ENCODE measurements around the gene MYO1D. TPM values are rescaled to one million over a fixed set of nuclear protein-coding genes. Genes with fewer than 3 reads are reported as not detected.

Gene MYO1D
- total and polyA plus RNA-seq, 11 donors = 3.3 to 15.5 (median 8.9) TPM

GRCh38 chr17:32755045-32755805 lies 121.7 kb downstream of the MYO1D start:
- Histone ChIP-seq H3K27ac (no peak overlapping the region), H3K4me3 (no peak overlapping the region), H3K27me3 (no peaks in the 10 kb centered on the region), H3K36me3 (peaks cover 0 to 32% (median 4%) of the 10 kb centered on the region in 9 donors), H3K4me1 (peaks cover 0 to 5% (median 0%) of the 10 kb centered on the region in 12 donors), H3K9me3 (peaks cover 0 to 3% (median 0%) of the 10 kb centered on the region in 12 donors)
- WGBS, 4 donors = 77 to 84% (median 81%) methylated on average over 7 of the region's 7 CpGs
- ATAC-seq (peak in 3 of 4 donors; percentile 63 to 69 (median 64)), DNase-seq (no peak)
- intact Hi-C loops (cut with DNase I) = loop anchor here in 9 of 10 donors (2.0 to 10.0 kb wide), 7 partner anchors 90 to 294 kb away; no protein-coding TSS in a partner anchor
- TF ChIP-seq, protein P1, sequence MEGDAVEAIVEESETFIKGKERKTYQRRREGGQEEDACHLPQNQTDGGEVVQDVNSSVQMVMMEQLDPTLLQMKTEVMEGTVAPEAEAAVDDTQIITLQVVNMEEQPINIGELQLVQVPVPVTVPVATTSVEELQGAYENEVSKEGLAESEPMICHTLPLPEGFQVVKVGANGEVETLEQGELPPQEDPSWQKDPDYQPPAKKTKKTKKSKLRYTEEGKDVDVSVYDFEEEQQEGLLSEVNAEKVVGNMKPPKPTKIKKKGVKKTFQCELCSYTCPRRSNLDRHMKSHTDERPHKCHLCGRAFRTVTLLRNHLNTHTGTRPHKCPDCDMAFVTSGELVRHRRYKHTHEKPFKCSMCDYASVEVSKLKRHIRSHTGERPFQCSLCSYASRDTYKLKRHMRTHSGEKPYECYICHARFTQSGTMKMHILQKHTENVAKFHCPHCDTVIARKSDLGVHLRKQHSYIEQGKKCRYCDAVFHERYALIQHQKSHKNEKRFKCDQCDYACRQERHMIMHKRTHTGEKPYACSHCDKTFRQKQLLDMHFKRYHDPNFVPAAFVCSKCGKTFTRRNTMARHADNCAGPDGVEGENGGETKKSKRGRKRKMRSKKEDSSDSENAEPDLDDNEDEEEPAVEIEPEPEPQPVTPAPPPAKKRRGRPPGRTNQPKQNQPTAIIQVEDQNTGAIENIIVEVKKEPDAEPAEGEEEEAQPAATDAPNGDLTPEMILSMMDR (IDR thresholded peaks at IDR 0.05) = peak; percentile 16 to 71 (median 53)
- no peak for TF ChIP-seq POLR2A (IDR thresholded peaks at IDR 0.05)

DNA sequence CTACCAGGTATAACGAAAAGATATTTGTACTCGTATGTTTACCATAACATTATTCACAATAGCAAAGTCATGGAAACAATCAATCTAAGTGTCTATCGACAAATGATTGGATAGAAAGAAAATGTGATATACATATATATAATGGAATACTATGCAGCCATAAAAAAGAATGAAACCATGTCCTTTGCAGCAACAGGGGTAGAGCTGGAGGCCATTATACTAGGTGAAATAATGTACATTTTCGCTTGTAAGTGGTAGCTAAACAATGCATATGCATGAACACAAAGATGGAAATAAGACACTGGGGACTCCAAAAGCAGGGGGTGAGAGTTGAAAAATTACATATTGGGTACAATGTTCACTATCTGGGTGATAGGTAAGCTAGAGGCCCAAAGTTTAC lies 124.0 kb downstream of the MYO1D start:
- H3K4me1 ChIP-seq = peaks cover 0 to 5% (median 0%) of the 10 kb centered on the region in 12 donors
- H3K36me3 ChIP-seq = peaks cover 0 to 13% (median 4%) of the 10 kb centered on the region in 9 donors
- ATAC-seq (no peak), DNase-seq (no peak)
- no peak overlapping the region for H3K27ac ChIP-seq
- TF ChIP-seq POLR2A (IDR thresholded peaks at IDR 0.05) = no peak
- TF ChIP-seq, protein P1 (IDR thresholded peaks at IDR 0.05) = no peak
- H3K27me3 ChIP-seq = no peaks in the 10 kb centered on the region
- intact Hi-C loops (cut with DNase I) = loop anchor here in 6 of 10 donors (5.0 to 10.0 kb wide), 6 partner anchors 88 to 291 kb away; partner anchors contain the start of gene CDK5R1 (in 1 of the 6)
- 96 to 98% (median 97%) methylated on average over 4 of the region's 4 CpGs for WGBS, 4 donors
- peaks cover 0 to 3% (median 0%) of the 10 kb centered on the region in 12 donors for H3K9me3 ChIP-seq
- H3K4me3 ChIP-seq = no peak overlapping the region

GRCh38 chr17:32747856-32748255 lies 129.1 kb downstream of the MYO1D start:
- 87 to 93% (median 88%) methylated on average over 2 of the region's 2 CpGs for WGBS, 4 donors
- intact Hi-C loops (cut with DNase I) = no loop called here
- no peak for DNase-seq

DNA sequence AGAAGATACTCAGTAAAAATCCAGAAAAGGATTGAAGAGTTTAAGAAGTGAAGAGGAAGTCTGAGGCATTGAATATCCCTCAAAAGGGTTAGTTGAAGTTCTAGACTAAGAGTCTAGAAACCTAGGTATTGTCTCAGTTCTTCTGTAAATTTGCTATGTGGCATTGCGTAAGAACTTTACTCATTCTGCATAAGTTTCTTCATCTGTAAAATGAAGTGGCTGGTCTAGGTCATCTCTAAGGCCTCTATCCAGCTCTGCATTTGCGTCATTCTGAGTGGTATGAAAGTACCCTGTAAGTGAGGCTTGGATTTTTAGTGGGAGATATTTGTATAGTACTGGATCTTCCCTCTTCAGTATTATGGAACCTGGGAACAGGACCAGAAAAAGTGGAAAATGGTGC lies 130.2 kb downstream of the MYO1D start:
- TF ChIP-seq, protein P1 (IDR thresholded peaks at IDR 0.05) = no peak
- TF ChIP-seq POLR2A (IDR thresholded peaks at IDR 0.05) = no peak
- ATAC-seq (no peak), DNase-seq (no peak)
- no peak overlapping the region for H3K27ac ChIP-seq
- no peak overlapping the region for H3K4me3 ChIP-seq
- no peaks in the 10 kb centered on the region for H3K9me3 ChIP-seq
- intact Hi-C loops (cut with DNase I) = no loop called here
- H3K4me1 ChIP-seq = peaks cover 0 to 13% (median 0%) of the 10 kb centered on the region in 12 donors
- 93 to 98% (median 96%) methylated on average over 2 of the region's 2 CpGs for WGBS, 4 donors
- peaks cover 0 to 39% (median 5%) of the 10 kb centered on the region in 9 donors for H3K36me3 ChIP-seq
- H3K27me3 ChIP-seq = no peaks in the 10 kb centered on the region

More at GRCh38 chr17:32747856-32748255, 129.1 kb downstream of the MYO1D start:
- no peak for TF ChIP-seq POLR2A (IDR thresholded peaks at IDR 0.05)
- TF ChIP-seq, protein P1 (IDR thresholded peaks at IDR 0.05) = no peak
- peaks cover 0 to 7% (median 0%) of the 10 kb centered on the region in 12 donors for H3K4me1 ChIP-seq
- H3K9me3 ChIP-seq = peaks cover 0 to 2% (median 0%) of the 10 kb centered on the region in 12 donors
- no peak for ATAC-seq
- no peak overlapping the region for H3K4me3 ChIP-seq
- H3K36me3 ChIP-seq = peaks cover 0 to 45% (median 7%) of the 10 kb centered on the region in 9 donors
- no peak overlapping the region for H3K27ac ChIP-seq
- H3K27me3 ChIP-seq = no peaks in the 10 kb centered on the region
